ENCODE measurements around the gene TBC1D22B. TPM values are rescaled to one million over a fixed set of nuclear protein-coding genes. Genes with fewer than 3 reads are reported as not detected.

TBC1D22B gene
- total RNA-seq, 1 experiment from 2014 or later = 9.1 TPM

DNA sequence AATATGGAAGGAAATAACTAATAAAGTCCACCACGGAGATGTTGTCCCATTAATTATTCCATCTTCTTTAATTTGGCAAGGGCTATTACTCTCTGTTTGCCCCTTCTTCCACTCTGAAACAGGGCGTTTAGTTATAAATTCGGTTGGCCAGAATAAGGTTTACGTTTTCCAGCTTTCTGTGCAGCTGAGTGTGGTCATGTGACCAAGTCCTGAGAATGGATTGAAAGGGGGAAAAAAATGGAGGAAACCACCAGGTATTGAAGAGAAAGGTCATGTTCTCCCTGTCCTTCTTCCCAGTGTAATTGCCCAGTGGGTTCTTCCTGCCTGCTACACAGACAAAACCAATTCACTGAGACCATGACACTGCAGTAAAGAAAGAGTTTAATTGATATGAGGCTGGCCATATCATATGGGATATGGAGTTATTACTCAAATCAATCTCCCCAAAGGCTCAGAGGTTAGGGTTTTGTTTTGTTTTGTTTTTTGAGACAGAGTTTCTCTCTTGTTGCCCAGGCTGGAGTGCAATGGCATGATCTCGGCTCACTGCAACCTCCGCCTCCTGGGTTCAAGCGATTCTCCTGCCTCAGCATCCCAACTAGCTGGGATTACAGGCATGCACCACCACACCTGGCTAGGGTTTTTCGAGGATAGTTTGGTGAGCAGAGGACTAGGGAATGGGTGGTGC is 14.3 kb upstream of the TBC1D22B start:
- CTCF ChIA-PET = no interaction called here

DNA sequence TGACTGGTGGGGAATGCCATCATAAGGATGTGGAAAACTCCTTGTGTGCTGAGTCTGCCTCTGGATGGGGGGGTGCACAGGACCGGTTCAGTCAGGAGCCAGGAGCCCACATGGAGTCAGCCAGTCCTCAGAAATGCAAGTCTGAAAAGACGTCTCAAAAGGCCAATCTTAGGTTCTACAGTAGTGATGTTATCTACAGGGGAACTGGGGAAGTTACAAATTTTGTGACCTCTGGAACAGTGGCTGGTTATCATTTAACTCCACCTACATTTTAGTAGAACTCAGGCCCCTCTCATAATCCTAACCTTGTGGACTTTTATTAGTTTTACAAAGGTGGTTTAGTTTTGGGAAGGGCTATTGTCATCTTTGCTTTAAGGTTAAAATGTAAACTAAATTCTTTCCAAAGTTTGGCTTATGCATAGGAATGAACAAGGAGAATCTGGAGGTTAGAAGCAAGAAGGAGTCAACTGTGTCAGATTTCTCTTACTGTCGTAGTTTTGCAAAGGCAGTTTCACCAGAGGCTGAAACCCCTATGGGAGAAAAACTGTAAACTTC is 13.7 kb upstream of the TBC1D22B start:
- intact Hi-C loops (cut with micrococcal nuclease) = no loop called here
- H3K4me1 ChIP-seq (ENCODE audit: insufficient read depth, low read length) = peaks cover 36% of the 10 kb centered on the region
- no peak overlapping the region for H3K9ac ChIP-seq (ENCODE audit: low read length)
- BruUV-seq (replicated peaks) = no TSS peak
- no peaks in the 10 kb centered on the region for H3K79me2 ChIP-seq (ENCODE audit: low read length)
- H3K27me3 ChIP-seq (ENCODE audit: low read length) = no peaks in the 10 kb centered on the region
- H3K4me3 ChIP-seq (ENCODE audit: low read length) = no peak overlapping the region
- TF ChIP-seq EZH2phosphoT487 (IDR thresholded peaks at IDR 0.05; ENCODE audit: borderline replicate concordance, low read length) (no peak), EZH2 (IDR thresholded peaks at IDR 0.05; ENCODE audit: low read length, unreplicated experiment) (no peak)
- TF ChIP-seq, protein P1, sequence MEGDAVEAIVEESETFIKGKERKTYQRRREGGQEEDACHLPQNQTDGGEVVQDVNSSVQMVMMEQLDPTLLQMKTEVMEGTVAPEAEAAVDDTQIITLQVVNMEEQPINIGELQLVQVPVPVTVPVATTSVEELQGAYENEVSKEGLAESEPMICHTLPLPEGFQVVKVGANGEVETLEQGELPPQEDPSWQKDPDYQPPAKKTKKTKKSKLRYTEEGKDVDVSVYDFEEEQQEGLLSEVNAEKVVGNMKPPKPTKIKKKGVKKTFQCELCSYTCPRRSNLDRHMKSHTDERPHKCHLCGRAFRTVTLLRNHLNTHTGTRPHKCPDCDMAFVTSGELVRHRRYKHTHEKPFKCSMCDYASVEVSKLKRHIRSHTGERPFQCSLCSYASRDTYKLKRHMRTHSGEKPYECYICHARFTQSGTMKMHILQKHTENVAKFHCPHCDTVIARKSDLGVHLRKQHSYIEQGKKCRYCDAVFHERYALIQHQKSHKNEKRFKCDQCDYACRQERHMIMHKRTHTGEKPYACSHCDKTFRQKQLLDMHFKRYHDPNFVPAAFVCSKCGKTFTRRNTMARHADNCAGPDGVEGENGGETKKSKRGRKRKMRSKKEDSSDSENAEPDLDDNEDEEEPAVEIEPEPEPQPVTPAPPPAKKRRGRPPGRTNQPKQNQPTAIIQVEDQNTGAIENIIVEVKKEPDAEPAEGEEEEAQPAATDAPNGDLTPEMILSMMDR (conservative IDR thresholded peaks at IDR 0.05; ENCODE audit: low read depth, low read length) = no peak
- no peak overlapping the region for H3K4me2 ChIP-seq (ENCODE audit: low read length)
- H3K9me2 ChIP-seq (replicated peaks; ENCODE audit: low read length) = no peaks in the 10 kb centered on the region
- no peaks in the 10 kb centered on the region for H4K20me1 ChIP-seq (ENCODE audit: low read length)
- H2AFZ ChIP-seq (ENCODE audit: low read length) = no peak overlapping the region
- POLR2A ChIA-PET (ENCODE audit: unreplicated experiment) = no interaction called here
- ATAC-seq = no peak
- no peak for DNase-seq
- H3K36me3 ChIP-seq (ENCODE audit: low read depth, low read length) = no peaks in the 10 kb centered on the region
- CTCF ChIA-PET = no interaction called here
- H3K9me3 ChIP-seq (ENCODE audit: low read length) = no peaks in the 10 kb centered on the region
- H3K27ac ChIP-seq (ENCODE audit: low read length) = no peak overlapping the region; the same call in 1 of the 2 replicates
- H3F3A ChIP-seq (ENCODE audit: low read length, unreplicated experiment) = peaks cover 17% of the 10 kb centered on the region

More for the DNA sequence above, 14.3 kb upstream of the TBC1D22B start:
- Histone ChIP-seq H3K27ac (ENCODE audit: low read length) (peak overlapping the region; percentile 93), H3K79me2 (ENCODE audit: low read length) (no peaks in the 10 kb centered on the region), H3K27me3 (ENCODE audit: low read length) (no peaks in the 10 kb centered on the region), H3K9me3 (ENCODE audit: low read length) (no peaks in the 10 kb centered on the region), H3K4me1 (ENCODE audit: insufficient read depth, low read length) (peaks cover 36% of the 10 kb centered on the region), H3K9me2 (replicated peaks; ENCODE audit: low read length) (no peaks in the 10 kb centered on the region), H3F3A (ENCODE audit: low read length, unreplicated experiment) (peaks cover 17% of the 10 kb centered on the region), H3K4me3 (ENCODE audit: low read length) (0 out of 2 replicates have a peak overlapping the region, but pooled peaks have one; percentile 28), H4K20me1 (ENCODE audit: low read length) (no peaks in the 10 kb centered on the region), H2AFZ (ENCODE audit: low read length) (peak overlapping the region; percentile 47), H3K4me2 (ENCODE audit: low read length) (peak overlapping the region; percentile 65), H3K36me3 (ENCODE audit: low read depth, low read length) (no peaks in the 10 kb centered on the region), H3K9ac (ENCODE audit: low read length) (peak overlapping the region; percentile 26)
- intact Hi-C loops (cut with micrococcal nuclease) = no loop called here
- POLR2A ChIA-PET (ENCODE audit: unreplicated experiment) = interaction anchor here (0.6 kb wide), 1 partner anchor 354 kb away, joined by 16 read pairs; no protein-coding TSS in a partner anchor
- TF ChIP-seq, protein P1 (conservative IDR thresholded peaks at IDR 0.05; ENCODE audit: low read depth, low read length) = no peak
- TF ChIP-seq EZH2phosphoT487 (IDR thresholded peaks at IDR 0.05; ENCODE audit: borderline replicate concordance, low read length) (no peak), EZH2 (IDR thresholded peaks at IDR 0.05; ENCODE audit: low read length, unreplicated experiment) (no peak)
- no peak for ATAC-seq
- no TSS peak for BruUV-seq (replicated peaks)
- no peak for DNase-seq

Data from PC-3 (cell line).